ENCODE results near the gene CRELD2.

CRELD2 gene

DNA sequence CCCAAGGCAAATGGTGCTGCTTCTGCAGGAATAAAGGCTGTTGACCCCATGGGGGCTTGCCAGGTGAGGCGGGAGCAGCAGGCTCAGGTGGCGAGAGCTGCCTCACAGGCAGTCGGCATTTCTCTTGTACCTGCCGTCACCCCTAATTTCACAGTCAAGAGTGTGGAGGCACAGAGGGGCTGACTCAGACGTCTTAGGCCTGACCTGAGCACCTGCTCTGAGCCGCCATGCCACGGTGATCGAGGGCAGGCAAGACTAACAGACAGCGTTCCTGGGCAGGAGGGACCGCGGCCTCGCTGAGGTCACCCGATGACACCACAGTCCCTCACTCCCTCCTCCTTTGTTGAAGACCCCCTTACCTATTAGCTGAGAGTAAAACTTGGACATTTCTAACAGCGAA lies 5.4 kb upstream of the CRELD2 start:
- no peak for DNase-seq

- DNase-seq = no peak
These were observed 5.0 kb upstream of the CRELD2 start for GRCh38 chr22:49913446-49913845.

GRCh38 chr22:49914256-49914655 lies 4.2 kb upstream of the CRELD2 start:
- no peak for DNase-seq

DNA sequence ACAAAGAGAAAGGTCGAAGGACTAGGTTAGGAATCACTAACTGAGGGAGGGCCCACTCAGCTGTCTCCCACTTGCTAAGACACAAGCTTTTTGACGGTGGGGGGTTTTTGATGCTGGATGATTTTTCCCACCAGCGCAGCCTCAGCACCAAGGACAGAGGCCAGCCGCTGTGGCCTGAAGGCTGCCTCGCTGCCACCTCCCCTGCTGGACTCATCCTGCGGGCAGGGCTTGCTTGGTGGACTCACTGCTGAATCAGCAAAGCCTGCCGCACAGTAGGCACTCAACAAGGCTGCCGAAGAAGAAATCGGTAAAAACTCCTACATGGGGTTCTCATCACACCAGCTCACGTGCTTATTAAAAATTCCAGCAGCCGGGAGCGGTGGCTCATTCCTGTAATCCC lies 2.8 kb upstream of the CRELD2 start:
- no peak for DNase-seq

- DNase-seq = no peak
These were observed 1.6 kb upstream of the CRELD2 start for GRCh38 chr22:49916831-49917230.

DNA sequence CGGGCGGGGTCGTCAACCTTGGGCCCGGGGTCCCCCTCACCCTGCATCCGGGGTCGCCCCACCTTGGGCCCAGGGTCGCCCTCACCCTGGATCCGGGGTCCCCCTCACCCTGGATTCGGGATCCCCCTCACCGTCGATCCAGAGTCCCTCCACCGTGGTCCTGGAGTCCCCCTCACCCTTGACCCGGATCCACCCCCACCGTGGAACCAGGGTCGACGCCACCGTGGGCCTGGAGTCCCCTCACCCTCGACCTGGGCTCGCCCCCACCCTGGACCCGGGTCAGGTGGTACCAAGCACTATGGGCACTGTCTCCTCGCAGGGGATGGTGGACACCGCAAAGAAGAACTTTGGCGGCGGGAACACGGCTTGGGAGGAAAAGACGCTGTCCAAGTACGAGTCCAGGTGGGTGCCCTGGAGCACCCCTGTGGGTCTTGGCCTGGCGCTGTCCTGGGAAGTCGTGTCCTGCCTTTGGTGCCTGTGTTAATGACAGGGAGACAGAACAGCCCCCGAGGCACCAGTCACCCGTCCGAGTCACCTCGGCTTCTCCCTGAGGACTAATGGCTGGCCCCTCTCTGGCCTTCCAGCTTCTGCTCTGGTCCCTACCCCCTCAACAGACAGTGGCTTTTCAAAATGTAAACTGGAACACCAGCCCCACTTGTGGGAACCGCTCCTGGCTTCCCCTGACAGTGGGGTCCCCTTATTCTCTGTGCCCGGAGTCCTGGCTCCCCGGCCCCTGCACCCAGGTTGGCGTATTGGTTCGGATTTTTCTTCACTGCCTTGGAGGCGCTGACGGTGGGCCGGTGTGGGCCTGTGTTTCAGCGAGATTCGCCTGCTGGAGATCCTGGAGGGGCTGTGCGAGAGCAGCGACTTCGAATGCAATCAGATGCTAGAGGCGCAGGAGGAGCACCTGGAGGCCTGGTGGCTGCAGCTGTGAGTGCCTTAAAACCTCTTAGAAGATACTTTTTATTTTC lies 762 bp downstream of the CRELD2 start:
- DNase-seq = no peak

DNA sequence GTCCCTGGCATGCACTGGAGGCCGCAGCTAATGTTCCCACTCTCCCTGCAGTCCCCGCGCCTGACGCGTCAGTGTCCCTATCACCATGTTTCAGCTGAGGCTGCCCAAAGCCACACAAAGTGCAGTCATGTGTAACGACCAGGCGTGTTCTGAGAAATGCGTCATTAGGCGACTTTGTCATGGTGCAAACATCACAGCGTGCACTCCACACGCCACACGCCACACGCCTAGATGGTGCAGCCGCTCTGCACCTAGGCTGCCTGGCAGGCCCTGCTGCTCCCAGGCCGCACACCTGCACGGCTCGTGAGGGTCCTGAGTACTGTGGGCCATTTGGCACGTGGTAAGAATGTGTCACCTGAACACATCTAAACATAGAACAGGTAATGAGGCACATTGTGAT lies 2.4 kb downstream of the CRELD2 start:
- no peak for DNase-seq

DNA sequence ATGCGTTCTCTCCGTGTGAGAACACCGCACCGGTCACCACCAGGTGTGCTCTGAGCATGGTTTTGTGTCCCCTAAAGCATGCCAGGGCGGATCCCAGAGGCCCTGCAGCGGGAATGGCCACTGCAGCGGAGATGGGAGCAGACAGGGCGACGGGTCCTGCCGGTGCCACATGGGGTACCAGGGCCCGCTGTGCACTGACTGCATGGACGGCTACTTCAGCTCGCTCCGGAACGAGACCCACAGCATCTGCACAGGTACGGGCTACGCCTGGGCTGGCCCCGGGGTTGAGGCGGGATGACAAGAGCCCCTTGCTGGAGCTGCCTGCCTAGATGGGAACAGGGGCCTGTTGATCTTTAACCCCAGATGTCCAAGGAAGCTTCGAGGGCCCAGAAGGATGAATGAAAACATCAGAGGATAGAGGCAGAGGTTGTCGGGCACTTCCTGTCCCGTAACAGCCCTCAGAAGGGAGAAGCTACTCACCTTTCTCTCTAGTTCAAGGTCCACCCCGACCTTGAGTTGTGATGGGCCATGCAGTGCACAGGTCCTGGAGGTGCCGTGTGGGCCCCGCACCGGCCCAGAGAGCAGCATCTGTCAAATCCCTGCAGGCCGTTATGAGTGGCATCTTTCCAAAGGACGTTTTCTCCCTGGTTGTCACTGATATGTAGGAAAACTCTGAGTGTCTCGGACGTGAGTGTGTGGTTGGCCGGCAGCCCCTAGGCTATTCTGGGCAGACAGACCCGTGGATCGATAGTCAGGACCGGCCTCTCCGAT lies 3.3 kb downstream of the CRELD2 start:
- no peak for DNase-seq

GRCh38 chr22:49922484-49922883 lies 4.0 kb downstream of the CRELD2 start:
- no peak for DNase-seq

GRCh38 chr22:49922926-49923325 lies 4.5 kb downstream of the CRELD2 start:
- DNase-seq = no peak

DNA sequence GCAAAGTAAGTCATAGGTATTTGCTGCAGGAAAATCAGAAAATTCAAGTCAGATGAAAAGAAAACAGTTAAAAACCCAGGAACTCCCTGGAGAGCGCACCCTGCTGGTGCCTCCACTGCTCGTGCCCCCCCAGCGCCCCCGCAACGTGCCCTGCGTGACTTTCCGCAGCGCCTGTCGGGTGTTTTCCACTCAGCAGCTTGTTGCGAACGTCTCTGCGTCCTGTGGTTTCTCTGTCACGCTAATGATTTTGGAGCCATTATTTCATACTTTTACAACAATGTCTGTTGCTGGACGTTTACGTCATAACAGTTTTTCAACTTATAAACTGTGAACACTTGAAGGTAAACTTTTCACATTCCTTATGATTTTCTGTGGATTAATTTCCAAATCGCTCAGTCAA lies 5.0 kb downstream of the CRELD2 start:
- DNase-seq = peak; percentile 48

- no peak for DNase-seq
These were observed 5.8 kb downstream of the CRELD2 start for GRCh38 chr22:49924113-49924833.

- DNase-seq = peak; percentile 72
These were observed 7.2 kb downstream of the CRELD2 start for GRCh38 chr22:49925525-49926128.

- no peak for DNase-seq
These were observed 8.5 kb downstream of the CRELD2 start for GRCh38 chr22:49926916-49927315.

GRCh38 chr22:49927483-49928184 lies 9.2 kb downstream of the CRELD2 start:
- no peak for DNase-seq

DNA sequence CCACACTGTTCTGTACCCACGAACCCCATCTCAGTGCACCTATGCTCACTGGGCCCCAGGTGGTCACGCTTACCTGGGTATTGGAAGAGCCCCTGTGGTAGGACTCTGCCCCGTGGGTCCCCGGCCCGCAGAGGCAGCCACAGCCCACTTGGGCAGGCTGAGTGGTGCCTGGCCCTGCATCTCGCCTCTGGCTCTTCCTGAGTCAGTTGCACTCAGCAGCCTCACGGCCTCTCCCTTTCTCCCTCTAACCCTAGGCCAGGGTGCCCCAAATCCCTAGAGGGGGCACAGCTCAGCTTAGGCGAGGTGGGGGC lies 9.7 kb downstream of the CRELD2 start:
- no peak for DNase-seq

DNA sequence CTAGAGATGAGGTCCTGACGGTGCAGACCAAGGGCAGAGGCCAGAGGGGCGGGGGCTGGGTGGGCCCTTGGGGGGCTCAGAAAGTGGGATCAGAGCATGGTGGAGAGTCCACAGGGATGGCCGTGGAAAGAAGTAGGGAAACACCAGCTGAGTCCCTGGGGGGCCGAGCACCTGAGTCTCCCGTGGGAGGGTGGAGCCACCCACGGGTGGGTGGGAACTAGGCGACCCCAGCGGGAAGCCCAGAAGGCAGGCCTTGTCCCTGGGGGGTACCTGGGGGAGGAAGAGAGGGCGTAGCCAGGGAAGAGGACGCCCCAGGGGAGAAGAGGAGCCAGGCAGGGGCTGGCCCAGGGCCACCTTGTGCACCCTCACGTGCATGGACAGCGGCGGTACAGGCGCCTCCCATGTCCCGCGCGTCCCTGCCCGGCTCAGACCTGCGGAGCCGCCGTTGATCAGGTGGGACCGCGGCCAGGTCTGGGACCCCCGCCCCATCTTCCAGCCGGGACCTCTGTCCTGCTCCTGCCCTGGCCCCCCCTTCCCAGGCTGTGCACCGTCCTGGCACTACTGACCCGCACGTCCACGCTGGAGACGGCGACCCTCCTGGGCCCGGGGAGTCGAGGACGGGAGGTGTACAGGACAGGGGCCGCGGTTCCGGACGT lies 10.2 kb downstream of the CRELD2 start:
- no peak for DNase-seq

- DNase-seq = peak; percentile 85
These were observed 11.0 kb downstream of the CRELD2 start for GRCh38 chr22:49929211-49929979.

- peak; percentile 28 for DNase-seq
These were observed 11.7 kb downstream of the CRELD2 start for GRCh38 chr22:49929994-49930575.

GRCh38 chr22:49930596-49931412 lies 12.4 kb downstream of the CRELD2 start:
- peak; percentile 67 for DNase-seq

Measured in stimulated activated CD4-positive, alpha-beta T cell treated with anti-CD3 and anti-CD28 coated beads, Interleukin-15, amount 100 ng/mL, for 24 hours (primary cell).